Measurements from ENCODE around the gene SGCE.

Gene SGCE

DNA sequence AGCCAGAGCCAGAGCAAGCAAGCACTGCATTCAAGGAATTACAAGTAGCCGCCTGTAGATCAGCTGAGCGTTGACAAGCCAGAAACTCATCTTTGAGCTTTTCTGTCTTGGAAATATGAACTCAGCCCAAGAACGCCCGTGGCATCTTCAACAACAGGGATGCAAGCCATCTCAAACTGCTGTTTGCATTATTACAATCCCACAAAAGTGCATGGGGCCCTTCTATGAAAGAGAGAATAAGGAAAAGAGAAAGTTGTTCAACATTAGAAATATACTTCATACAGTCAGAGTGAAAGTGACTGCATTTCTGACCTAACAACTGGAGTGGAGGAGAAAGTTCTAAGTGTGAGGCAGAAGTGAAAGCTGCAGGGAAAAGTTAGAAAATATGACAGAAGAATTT lies 6.5 kb downstream of the SGCE start:
- no peaks in the 10 kb centered on the region for H3K27me3 ChIP-seq
- H3K4me3 ChIP-seq (ENCODE audit: low read depth, low read length): no peak overlapping the region
- TF ChIP-seq, protein P1, sequence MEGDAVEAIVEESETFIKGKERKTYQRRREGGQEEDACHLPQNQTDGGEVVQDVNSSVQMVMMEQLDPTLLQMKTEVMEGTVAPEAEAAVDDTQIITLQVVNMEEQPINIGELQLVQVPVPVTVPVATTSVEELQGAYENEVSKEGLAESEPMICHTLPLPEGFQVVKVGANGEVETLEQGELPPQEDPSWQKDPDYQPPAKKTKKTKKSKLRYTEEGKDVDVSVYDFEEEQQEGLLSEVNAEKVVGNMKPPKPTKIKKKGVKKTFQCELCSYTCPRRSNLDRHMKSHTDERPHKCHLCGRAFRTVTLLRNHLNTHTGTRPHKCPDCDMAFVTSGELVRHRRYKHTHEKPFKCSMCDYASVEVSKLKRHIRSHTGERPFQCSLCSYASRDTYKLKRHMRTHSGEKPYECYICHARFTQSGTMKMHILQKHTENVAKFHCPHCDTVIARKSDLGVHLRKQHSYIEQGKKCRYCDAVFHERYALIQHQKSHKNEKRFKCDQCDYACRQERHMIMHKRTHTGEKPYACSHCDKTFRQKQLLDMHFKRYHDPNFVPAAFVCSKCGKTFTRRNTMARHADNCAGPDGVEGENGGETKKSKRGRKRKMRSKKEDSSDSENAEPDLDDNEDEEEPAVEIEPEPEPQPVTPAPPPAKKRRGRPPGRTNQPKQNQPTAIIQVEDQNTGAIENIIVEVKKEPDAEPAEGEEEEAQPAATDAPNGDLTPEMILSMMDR (IDR thresholded peaks at IDR 0.05; ENCODE audit: low read depth, low read length): no peak
- H3K4me1 ChIP-seq: peaks cover 20% of the 10 kb centered on the region
- DNase-seq: no peak
- no peaks in the 10 kb centered on the region for H3K9me3 ChIP-seq
- no peaks in the 10 kb centered on the region for H3K36me3 ChIP-seq

GRCh38 chr7:94648731-94649130 lies 7.2 kb downstream of the SGCE start:
- no peak overlapping the region for H3K4me3 ChIP-seq (ENCODE audit: low read depth, low read length)
- peaks cover 23% of the 10 kb centered on the region for H3K4me1 ChIP-seq
- DNase-seq: no peak
- no peaks in the 10 kb centered on the region for H3K36me3 ChIP-seq
- H3K9me3 ChIP-seq: no peaks in the 10 kb centered on the region
- TF ChIP-seq, protein P1 (IDR thresholded peaks at IDR 0.05; ENCODE audit: low read depth, low read length): no peak
- no peaks in the 10 kb centered on the region for H3K27me3 ChIP-seq

GRCh38 chr7:94647295-94647694 lies 8.6 kb downstream of the SGCE start:
- no peaks in the 10 kb centered on the region for H3K36me3 ChIP-seq
- H3K4me3 ChIP-seq (ENCODE audit: low read depth, low read length): no peak overlapping the region
- no peaks in the 10 kb centered on the region for H3K27me3 ChIP-seq
- DNase-seq: no peak
- no peaks in the 10 kb centered on the region for H3K9me3 ChIP-seq
- TF ChIP-seq, protein P1 (IDR thresholded peaks at IDR 0.05; ENCODE audit: low read depth, low read length): no peak
- peaks cover 23% of the 10 kb centered on the region for H3K4me1 ChIP-seq

- DNase-seq: no peak
- no peak overlapping the region for H3K4me3 ChIP-seq (ENCODE audit: low read depth, low read length)
- TF ChIP-seq, protein P1 (IDR thresholded peaks at IDR 0.05; ENCODE audit: low read depth, low read length): no peak
- peaks cover 15% of the 10 kb centered on the region for H3K4me1 ChIP-seq
- no peaks in the 10 kb centered on the region for H3K27me3 ChIP-seq
- H3K36me3 ChIP-seq: peaks cover 3% of the 10 kb centered on the region; the same call in 1 of the 2 replicates
- H3K9me3 ChIP-seq: no peaks in the 10 kb centered on the region
These were observed 12.0 kb downstream of the SGCE start for GRCh38 chr7:94643771-94644545.

- Histone ChIP-seq H3K4me3 (ENCODE audit: low read depth, low read length) (no peak overlapping the region), H3K36me3 (peaks cover 3% of the 10 kb centered on the region; the same call in 1 of the 2 replicates), H3K9me3 (no peaks in the 10 kb centered on the region), H3K27me3 (no peaks in the 10 kb centered on the region), H3K4me1 (peaks cover 15% of the 10 kb centered on the region)
- no peak for DNase-seq
- TF ChIP-seq, protein P1 (IDR thresholded peaks at IDR 0.05; ENCODE audit: low read depth, low read length): no peak
These were observed 12.9 kb downstream of the SGCE start for GRCh38 chr7:94642838-94643653.
